Muscle of arm (tissue), 12 donors: ENCODE data around the gene CCT5. TPM values are rescaled to one million over a fixed set of nuclear protein-coding genes. Genes with fewer than 3 reads are reported as not detected.

Experiments used
- polyA plus RNA-seq, 12 donors: library from polyadenylated mRNA; unstranded; fragments of 120-200 nt; gene quantifications; one replicate each; pipeline ENCODE4 v1.2.1, GENCODE V29; 2013; ENCODE audit not compliant: insufficient read length in 12 of 12

CCT5 gene
- polyA plus RNA-seq, 12 donors: 138 to 204 (median 178) TPM; not detected in 1

Other genes with a start within 250 kb of the CCT5 start
- 10 to 100 TPM in 10 of 12 donors, 1 to 10 TPM in 1, not detected in 1; 8.4 to 21.9 (median 11.7) TPM for gene ATPSCKMT, start 392 bp upstream of the CCT5 start, polyA plus RNA-seq
- 100 to 1,000 TPM in 5 of 12 donors, 10 to 100 TPM in 6, not detected in 1; 32.4 to 149 (median 95.1) TPM for gene CMBL, start 57.6 kb downstream of the CCT5 start, polyA plus RNA-seq
- 100 to 1,000 TPM in 9 of 12 donors, 10 to 100 TPM in 2, not detected in 1; 92.3 to 142 (median 114) TPM for gene MARCHF6, start 103.4 kb downstream of the CCT5 start, polyA plus RNA-seq
- gene ROPN1L, start 191.6 kb downstream of the CCT5 start, polyA plus RNA-seq: under 1 TPM in 1 of 12 donors, not detected in 11; 0.58 TPM